CD14-positive monocyte (primary cell): ENCODE results near the gene DPYSL3. TPM values are rescaled to one million over a fixed set of nuclear protein-coding genes. Genes with fewer than 3 reads are reported as not detected.
A peak's percentile ranks its signal among the peaks of the same experiment; 100 is the strongest.

Source experiments
- DNase-seq, 3 donors: peaks; one replicate each; pipeline ENCODE4 v3.0.0-alpha.2; 2011 to 2022
- H2AFZ ChIP-seq: 2 replicates; pipeline ENCODE4 v1.6.0; 2012; ENCODE audit warnings: mild to moderate bottlenecking, low read depth, low read length, inconsistent platforms; ENCODE audit not compliant: insufficient read depth, poor library complexity, severe bottlenecking
- H3K27ac ChIP-seq, 2 donors: 1 replicate in 1 of 2; 2 replicates in 1 of 2; pipeline ENCODE4 v1.5.1; 2012 to 2013; ENCODE audit warnings: low read length in 2 of 2, control low read depth in 1 of 2, inconsistent platforms in 1 of 2, low read depth in 1 of 2, mild to moderate bottlenecking in 1 of 2
- H3K27me3 ChIP-seq, 2 donors: one replicate each; pipeline versions ENCODE4 v1.6.0 to v1.6.1; 2011 to 2013; ENCODE audit warnings: low read length in 2 of 2; ENCODE audit not compliant: control insufficient read depth in 2 of 2, insufficient read depth in 2 of 2
- H3K36me3 ChIP-seq, 2 donors: replicated peaks in 1 of 2; 1 replicate in 1 of 2; 2 replicates in 1 of 2; pipeline versions ENCODE4 v1.5.1 to v1.6.1; 2012 to 2013; ENCODE audit warnings: low read length in 2 of 2, control low read depth in 1 of 2, inconsistent platforms in 1 of 2, mild to moderate bottlenecking in 1 of 2; ENCODE audit not compliant: insufficient read depth in 2 of 2, control insufficient read depth in 1 of 2
- H3K4me1 ChIP-seq, 2 donors: 1 replicate in 1 of 2; 2 replicates in 1 of 2; pipeline versions ENCODE4 v1.5.1 to v1.6.1; 2012 to 2013; ENCODE audit warnings: low read length in 2 of 2, control low read depth in 1 of 2, inconsistent platforms in 1 of 2, mild to moderate bottlenecking in 1 of 2, moderate library complexity in 1 of 2; ENCODE audit not compliant: insufficient read depth in 2 of 2, control insufficient read depth in 1 of 2
- H3K4me2 ChIP-seq: replicated peaks from 2 replicates; pipeline ENCODE3; 2012; ENCODE audit warnings: low read length, moderate library complexity, mild to moderate bottlenecking; ENCODE audit not compliant: poor library complexity, severe bottlenecking; ENCODE audit errors: extremely low read depth
- H3K4me3 ChIP-seq, 3 experiments: fragments of 200-600 bp in 1 of 3; sonication (generic) in 1 of 3; replicated peaks in 1 of 3; 1 replicate in 2 of 3; 2 replicates in 1 of 3; pipeline ENCODE4 v1.5.1; 2011 to 2013; ENCODE audit warnings: low read length in 3 of 3, mild to moderate bottlenecking in 3 of 3, control low read depth in 2 of 3, low read depth in 2 of 3, inconsistent platforms in 1 of 3, moderate library complexity in 1 of 3
- H3K79me2 ChIP-seq: 2 replicates; pipeline ENCODE4 v1.6.0; 2012; ENCODE audit warnings: mild to moderate bottlenecking, control low read depth, inconsistent platforms, low read length, moderate library complexity; ENCODE audit not compliant: insufficient read depth
- H3K9ac ChIP-seq: 2 replicates; pipeline ENCODE4 v1.6.0; 2017; ENCODE audit warnings: low read length, mild to moderate bottlenecking; ENCODE audit not compliant: insufficient read depth, poor library complexity, severe bottlenecking
- H3K9me3 ChIP-seq, 2 donors: replicated peaks in 1 of 2; 1 replicate in 1 of 2; 2 replicates in 1 of 2; pipeline versions ENCODE4 v1.5.1 to v1.6.1; 2012 to 2013; ENCODE audit warnings: low read length in 2 of 2, control low read depth in 1 of 2; ENCODE audit not compliant: control insufficient read depth in 1 of 2, insufficient read depth in 1 of 2
- H4K20me1 ChIP-seq: 2 replicates; pipeline ENCODE4 v1.6.0; 2012; ENCODE audit warnings: mild to moderate bottlenecking, low read length, control low read depth, moderate library complexity; ENCODE audit not compliant: insufficient read depth
- H3K27ac Mint-ChIP-seq, 7 donors: one replicate each; pipeline ENCODE4 v1.8.0; 2020; ENCODE audit warnings: mild to moderate bottlenecking in 7 of 7, mixed read lengths in 7 of 7, moderate library complexity in 6 of 7, inconsistent platforms in 2 of 7
- H3K27me3 Mint-ChIP-seq, 3 donors: one replicate each; pipeline ENCODE4 v1.8.0; 2021 to 2022; ENCODE audit warnings: low read depth in 3 of 3, mild to moderate bottlenecking in 3 of 3, mixed read lengths in 3 of 3, moderate library complexity in 3 of 3, inconsistent platforms in 1 of 3
- H3K36me3 Mint-ChIP-seq, 2 donors: one replicate each; pipeline ENCODE4 v1.8.0; 2020; ENCODE audit warnings: mixed read lengths in 2 of 2, inconsistent platforms in 1 of 2, mild to moderate bottlenecking in 1 of 2
- H3K4me1 Mint-ChIP-seq: one replicate; pipeline ENCODE4 v1.8.0; 2020; ENCODE audit warnings: mild to moderate bottlenecking, mixed read lengths
- H3K4me3 Mint-ChIP-seq, 2 donors: one replicate each; pipeline ENCODE4 v1.8.0; 2020; ENCODE audit warnings: mild to moderate bottlenecking in 2 of 2, mixed read lengths in 2 of 2, moderate library complexity in 1 of 2
- H3K9me3 Mint-ChIP-seq, 7 donors: one replicate each; pipeline ENCODE4 v1.8.0; 2020 to 2022; ENCODE audit warnings: mixed read lengths in 7 of 7, mild to moderate bottlenecking in 6 of 7, moderate library complexity in 6 of 7, inconsistent platforms in 2 of 7
- WGBS: methylation state at CpG from one replicate; pipeline ENCODE4 v1.1.5; 2013; ENCODE audit warnings: missing lambda C conversion rate; ENCODE audit not compliant: insufficient coverage; 5-methylcytosine and 5-hydroxymethylcytosine counted together
- intact Hi-C, 2 donors: fragments of 100-400 bp; cut with micrococcal nuclease; formaldehyde crosslinking; loops; one replicate each; pipeline versions ENCODE4 v1.15.0 to v1.15.1; 2023
- polyA minus RNA-seq: library from RNA; depleted of rRNA, polyadenylated mRNA; stranded (reverse); fragments of >200 nt; gene quantifications from 2 replicates; pipeline ENCODE4 v1.2.3, GENCODE V29; 2012
- polyA plus RNA-seq, 3 donors: library from polyadenylated mRNA; depleted of rRNA in 1 of 3; unstranded in 2 of 3; stranded (reverse) in 1 of 3; fragments of 300-500 nt in 2 of 3; fragments of >200 nt in 1 of 3; fragmentation: Illumina TruSeq in 2 of 3; gene quantifications; 1 replicate in 2 of 3; 2 replicates in 1 of 3; pipeline ENCODE4 v1.2.3, GENCODE V29; 2012 to 2021
- total RNA-seq, 12 experiments: library from RNA in 1 of 12; stranded (reverse) in 1 of 12; fragments of 120-200 nt in 1 of 12; gene quantifications; one replicate each; pipeline ENCODE4 v1.2.4 and lab custom pipeline; 2013 to 2026; ENCODE audit warnings: mixed read lengths in 6 of 12, inconsistent platforms in 1 of 12
- TF ChIP-seq, protein P1 (sequence below): fragments of 200-600 bp; IDR thresholded peaks from one replicate; pipeline ENCODE4 v1.8.0; 2022; ENCODE audit warnings: antibody characterized with exemption, mild to moderate bottlenecking

The DPYSL3 gene
- total RNA-seq (2013) = 0.27 TPM
- under 1 TPM in 1 of 3 donors, not detected in 2; 0.05 TPM for polyA plus RNA-seq
- under 0.01 TPM in 2 replicates for polyA minus RNA-seq
- total RNA-seq (lab: John Stamatoyannopoulos, UW) = 2.7 to 62.2 (median 6.2) reads per million in 11 experiments

GRCh38 chr5:147509710-147510651 is at the start of gene DPYSL3:
TSS of gene DPYSL3 (minus strand) at chr5:147510068. CDS start at chr5:147509858, 210 bp downstream.
- 2% methylated on average over 66 of the region's 66 CpGs for WGBS
- intact Hi-C loops = no loop called here
- Histone ChIP-seq H3K9ac (no peak within 1 kb of the TSS), H3K4me2 (peak within 1 kb of the TSS; percentile 69), H3K36me3 (no peaks in the 10 kb centered on the region), H3K27me3 (peaks cover 35 to 55% of the 10 kb centered on the region in 2 donors), H3K9me3 (peaks cover 0 to 10% of the 10 kb centered on the region in 2 donors), H4K20me1 (no peaks in the 10 kb centered on the region), H3K27ac (no peak within 1 kb of the TSS), H3K79me2 (no peaks in the 10 kb centered on the region), H2AFZ (peak within 1 kb of the TSS; percentile 62), H3K4me1 (peaks cover 10 to 15% of the 10 kb centered on the region in 2 donors), H3K4me3 (peak within 1 kb of the TSS in 1 of 3 experiments; percentile 65)
- TF ChIP-seq, protein P1, sequence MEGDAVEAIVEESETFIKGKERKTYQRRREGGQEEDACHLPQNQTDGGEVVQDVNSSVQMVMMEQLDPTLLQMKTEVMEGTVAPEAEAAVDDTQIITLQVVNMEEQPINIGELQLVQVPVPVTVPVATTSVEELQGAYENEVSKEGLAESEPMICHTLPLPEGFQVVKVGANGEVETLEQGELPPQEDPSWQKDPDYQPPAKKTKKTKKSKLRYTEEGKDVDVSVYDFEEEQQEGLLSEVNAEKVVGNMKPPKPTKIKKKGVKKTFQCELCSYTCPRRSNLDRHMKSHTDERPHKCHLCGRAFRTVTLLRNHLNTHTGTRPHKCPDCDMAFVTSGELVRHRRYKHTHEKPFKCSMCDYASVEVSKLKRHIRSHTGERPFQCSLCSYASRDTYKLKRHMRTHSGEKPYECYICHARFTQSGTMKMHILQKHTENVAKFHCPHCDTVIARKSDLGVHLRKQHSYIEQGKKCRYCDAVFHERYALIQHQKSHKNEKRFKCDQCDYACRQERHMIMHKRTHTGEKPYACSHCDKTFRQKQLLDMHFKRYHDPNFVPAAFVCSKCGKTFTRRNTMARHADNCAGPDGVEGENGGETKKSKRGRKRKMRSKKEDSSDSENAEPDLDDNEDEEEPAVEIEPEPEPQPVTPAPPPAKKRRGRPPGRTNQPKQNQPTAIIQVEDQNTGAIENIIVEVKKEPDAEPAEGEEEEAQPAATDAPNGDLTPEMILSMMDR = no peak
- Mint-ChIP-seq H3K4me1 (peaks cover 17% of the 10 kb centered on the region), H3K36me3 (peaks cover 0 to 6% of the 10 kb centered on the region in 2 donors), H3K9me3 (peaks cover 0 to 7% (median 0%) of the 10 kb centered on the region in 7 donors), H3K4me3 (peak within 1 kb of the TSS; percentile 48 to 90), H3K27ac (peak within 1 kb of the TSS in 2 of 7 donors; percentile 2 to 36), H3K27me3 (peaks cover 47 to 49% (median 47%) of the 10 kb centered on the region in 3 donors)
- DNase-seq = peak in 2 of 3 donors; percentile 2 to 4

DNA sequence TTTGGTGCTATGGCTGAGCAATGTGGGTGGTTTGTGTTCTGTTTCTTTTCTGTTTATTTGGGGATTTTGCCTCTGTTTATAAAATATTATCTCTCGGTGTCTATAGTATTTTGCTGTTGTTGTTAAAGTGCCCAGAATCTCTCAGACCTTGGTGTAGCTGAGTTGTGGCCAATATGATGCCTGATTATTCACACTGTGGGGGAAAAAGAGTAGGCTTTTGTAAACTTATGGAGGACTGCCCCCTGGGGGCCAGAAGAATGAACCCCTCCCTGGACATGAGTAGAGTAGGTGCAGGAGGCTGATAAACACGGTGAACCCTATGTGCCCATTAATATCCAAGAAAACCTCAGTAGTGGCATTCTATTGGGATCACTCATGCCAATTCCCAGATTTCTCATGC is 49.0 kb upstream of the DPYSL3 start:
- Mint-ChIP-seq H3K4me1 (peaks cover 1% of the 10 kb centered on the region), H3K27me3 (peaks cover 5 to 14% (median 6%) of the 10 kb centered on the region in 3 donors), H3K36me3 (no peaks in the 10 kb centered on the region), H3K27ac (no peak overlapping the region), H3K4me3 (no peak overlapping the region), H3K9me3 (no peaks in the 10 kb centered on the region)
- H4K20me1 ChIP-seq = no peaks in the 10 kb centered on the region
- no peaks in the 10 kb centered on the region for H3K27me3 ChIP-seq
- H3K79me2 ChIP-seq = no peaks in the 10 kb centered on the region
- no peaks in the 10 kb centered on the region for H3K9me3 ChIP-seq
- WGBS = 60% methylated on average over 1 of the region's 2 CpGs
- no peaks in the 10 kb centered on the region for H3K4me1 ChIP-seq
- intact Hi-C loops = loop anchor here (5.0 to 10.0 kb wide), 2 partner anchors 94 to 97 kb away; no protein-coding TSS in a partner anchor
- H3K27ac ChIP-seq = no peak overlapping the region
- H2AFZ ChIP-seq = no peak overlapping the region
- no peak overlapping the region for H3K4me3 ChIP-seq
- H3K4me2 ChIP-seq = no peak overlapping the region
- no peak overlapping the region for H3K9ac ChIP-seq
- TF ChIP-seq, protein P1 = peak; percentile 50
- no peaks in the 10 kb centered on the region for H3K36me3 ChIP-seq
- DNase-seq = peak in 2 of 3 donors; percentile 4 to 22
